HG03558 (cell line): Measurements from ENCODE around the gene AADACL2.

ENCODE experiments used
- ATAC-seq: cut with Tn5 transposase; IDR thresholded peaks from one replicate; pipeline ENCODE4 v1.9.1; 2021; ENCODE audit warnings: moderate number of reproducible peaks; ENCODE audit not compliant: unreplicated experiment; ENCODE audit errors: extremely low read depth

The AADACL2 gene, protein sequence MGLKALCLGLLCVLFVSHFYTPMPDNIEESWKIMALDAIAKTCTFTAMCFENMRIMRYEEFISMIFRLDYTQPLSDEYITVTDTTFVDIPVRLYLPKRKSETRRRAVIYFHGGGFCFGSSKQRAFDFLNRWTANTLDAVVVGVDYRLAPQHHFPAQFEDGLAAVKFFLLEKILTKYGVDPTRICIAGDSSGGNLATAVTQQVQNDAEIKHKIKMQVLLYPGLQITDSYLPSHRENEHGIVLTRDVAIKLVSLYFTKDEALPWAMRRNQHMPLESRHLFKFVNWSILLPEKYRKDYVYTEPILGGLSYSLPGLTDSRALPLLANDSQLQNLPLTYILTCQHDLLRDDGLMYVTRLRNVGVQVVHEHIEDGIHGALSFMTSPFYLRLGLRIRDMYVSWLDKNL

DNA sequence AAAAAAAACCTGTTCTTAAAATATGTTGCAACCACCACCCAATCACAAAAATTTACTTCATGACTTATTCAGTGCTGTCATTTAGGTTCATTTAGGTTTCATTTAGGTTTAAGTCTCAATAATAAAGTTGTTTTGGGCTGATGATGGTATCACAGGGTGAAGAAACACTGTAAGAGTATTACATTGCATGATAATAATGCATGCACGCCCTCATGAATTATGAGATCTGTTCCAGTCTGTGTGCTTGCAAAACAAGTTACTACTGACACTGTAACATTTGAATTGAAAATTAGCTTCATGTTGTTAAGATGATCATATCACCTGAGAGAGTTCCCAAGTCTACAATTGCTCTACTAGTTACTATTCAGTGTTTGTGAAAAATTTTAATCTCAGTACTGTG, at the start of gene AADACL2:
Gene AADACL2, plus strand, starts transcription at position 315 of the 400 bp plus-strand sequence. CDS start 109 bp downstream, outside the sequence.
- ATAC-seq = no peak

DNA sequence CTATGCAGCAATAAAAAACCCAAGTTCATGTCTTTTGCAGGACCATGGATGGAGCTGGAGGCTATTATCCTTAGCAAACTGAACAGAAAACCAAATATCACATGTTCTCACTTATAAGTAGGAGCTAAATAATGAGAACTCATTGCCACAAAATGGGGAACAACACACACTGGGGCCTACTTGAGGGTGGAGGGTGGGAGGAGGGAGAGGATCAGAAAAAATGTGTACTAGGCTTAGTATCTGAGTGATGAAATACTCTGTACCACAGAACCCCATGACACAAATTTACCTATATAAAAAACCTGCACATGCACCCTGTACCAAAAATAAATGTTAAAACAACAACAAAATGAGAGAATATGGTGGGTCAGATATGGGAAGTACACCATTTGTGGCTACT, 49.6 kb upstream of the AADACL2 start:
- no peak for ATAC-seq

DNA sequence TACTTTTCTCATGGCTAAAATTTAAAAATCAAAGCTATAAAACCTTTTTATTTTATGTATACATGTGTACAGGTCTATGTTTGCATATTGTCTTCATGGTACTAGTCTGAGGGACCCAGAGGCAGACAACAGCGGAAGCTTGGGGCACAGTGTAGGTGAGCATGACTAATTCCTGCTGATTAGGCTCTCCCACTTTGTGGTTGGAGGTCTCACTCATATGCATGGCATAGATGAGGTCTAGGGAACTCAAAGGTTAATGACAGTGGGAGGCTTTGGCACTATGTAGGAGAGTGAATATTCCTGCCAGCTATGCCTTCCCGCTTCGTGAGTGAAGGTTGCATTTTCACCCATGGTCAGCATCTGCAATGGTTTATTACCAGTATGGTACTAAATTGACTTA, 47.5 kb upstream of the AADACL2 start:
- no peak for ATAC-seq

DNA sequence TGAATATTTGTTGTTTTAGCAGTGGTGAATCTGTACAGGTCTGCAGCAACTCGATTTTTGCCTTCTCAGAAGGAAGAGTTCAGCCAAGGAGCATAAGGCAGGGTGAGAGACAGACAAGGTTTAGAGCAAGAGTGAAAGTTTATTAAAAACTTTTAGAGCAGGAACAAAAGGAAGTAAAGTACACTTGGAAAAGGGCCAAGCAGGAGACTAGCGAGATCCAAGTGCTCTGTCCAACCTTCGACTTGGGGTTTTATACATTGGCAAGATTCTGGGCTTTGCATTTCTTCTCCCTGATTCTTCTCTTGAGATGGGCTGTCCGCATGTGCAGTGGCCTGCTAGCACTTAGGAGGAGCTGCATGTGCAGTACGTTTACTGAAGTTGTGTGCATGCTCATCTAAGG, 46.7 kb upstream of the AADACL2 start:
- ATAC-seq = no peak

DNA sequence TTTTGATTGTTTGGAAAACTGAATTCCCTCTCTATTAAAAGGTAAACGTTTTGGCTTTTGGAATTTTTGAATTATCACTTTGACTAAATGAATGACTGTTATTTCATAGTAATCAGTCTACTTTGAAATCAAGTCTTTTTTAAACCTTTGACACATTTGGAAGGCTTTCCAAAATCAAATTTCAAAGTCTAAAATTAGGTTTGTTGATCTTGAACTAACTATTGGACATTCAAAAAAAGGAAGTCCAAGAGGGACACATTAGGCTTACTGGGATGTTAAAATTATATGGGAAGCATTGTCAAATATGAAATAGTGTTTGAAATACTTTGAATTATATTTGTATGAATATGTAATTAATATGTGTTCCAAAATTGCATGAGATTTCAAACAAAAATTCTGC, 45.2 kb upstream of the AADACL2 start:
- ATAC-seq = no peak

DNA sequence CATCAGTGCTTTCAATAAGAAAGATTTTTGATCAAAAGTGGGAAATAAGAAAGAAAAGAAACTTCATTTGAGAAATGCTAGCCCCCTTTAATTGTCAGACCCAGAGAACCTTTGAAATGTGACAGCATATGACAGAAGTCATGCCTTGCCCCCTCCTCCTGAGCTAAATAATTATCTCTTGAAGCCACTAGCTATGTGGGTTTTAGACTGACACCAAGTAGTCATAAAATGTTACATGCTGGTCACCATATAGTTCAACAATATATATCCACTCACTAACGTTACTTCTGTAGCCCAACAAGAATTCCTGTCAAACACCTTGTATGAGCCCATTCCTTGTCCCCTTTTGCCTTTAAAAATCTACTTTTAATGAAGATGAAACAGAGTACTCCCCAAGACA, 43.1 kb upstream of the AADACL2 start:
- no peak for ATAC-seq

DNA sequence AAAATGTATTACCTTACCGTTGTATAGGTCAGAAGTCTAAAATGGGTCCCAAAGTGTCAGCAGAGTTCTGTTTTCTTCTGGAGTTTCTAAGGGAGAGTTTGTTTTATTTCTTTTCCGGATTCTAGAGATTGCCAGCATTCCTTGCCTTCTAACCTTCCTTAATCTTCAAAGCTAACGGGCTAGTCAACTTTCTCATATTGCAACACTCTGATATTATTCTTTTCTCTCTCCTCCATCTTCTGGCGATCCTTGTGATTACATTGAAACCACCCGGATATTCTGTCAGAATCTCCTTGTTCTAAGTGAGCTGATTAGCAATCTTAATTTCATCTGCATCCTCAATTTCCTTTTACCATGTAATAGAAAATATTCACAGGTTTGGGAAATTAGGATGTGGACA, 36.2 kb upstream of the AADACL2 start:
- ATAC-seq = no peak

DNA sequence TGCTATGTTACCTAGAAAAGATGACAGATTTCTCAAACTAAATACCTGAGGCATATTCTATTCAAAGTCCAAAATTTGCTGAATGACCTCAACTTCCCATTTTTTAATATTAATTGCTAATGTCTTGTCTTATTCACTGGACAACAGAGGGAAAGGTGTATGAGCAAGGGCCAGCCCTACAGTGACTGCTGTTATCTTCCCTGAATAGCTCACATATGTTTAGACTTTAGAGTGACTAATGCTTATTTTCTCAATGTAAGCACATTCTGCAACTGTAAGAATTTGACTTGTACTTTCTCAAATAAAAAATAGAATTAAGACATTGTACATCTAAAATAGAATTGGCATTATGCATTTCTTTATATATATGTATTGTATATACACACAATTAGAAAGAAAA, 26.5 kb upstream of the AADACL2 start:
- no peak for ATAC-seq

DNA sequence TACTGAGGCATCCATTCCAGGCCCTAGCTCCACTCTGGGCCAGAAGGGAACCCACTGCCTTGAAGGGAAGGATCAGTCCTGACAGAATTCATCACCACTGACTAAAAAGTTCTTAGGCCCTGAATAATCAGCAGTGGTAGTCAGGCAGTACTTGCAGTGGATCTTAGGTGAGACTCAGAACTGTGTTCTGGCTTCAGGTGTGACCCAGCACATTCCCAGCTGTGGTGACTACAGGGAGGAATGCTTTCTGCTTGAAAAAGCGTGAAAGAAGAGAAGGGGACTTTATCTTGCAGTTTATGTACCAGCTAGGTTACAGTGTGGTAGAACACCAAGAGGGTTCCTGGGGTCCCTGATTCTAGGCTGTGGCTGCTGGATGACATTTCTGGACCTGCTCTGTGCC, 24.9 kb upstream of the AADACL2 start:
- ATAC-seq = no peak

DNA sequence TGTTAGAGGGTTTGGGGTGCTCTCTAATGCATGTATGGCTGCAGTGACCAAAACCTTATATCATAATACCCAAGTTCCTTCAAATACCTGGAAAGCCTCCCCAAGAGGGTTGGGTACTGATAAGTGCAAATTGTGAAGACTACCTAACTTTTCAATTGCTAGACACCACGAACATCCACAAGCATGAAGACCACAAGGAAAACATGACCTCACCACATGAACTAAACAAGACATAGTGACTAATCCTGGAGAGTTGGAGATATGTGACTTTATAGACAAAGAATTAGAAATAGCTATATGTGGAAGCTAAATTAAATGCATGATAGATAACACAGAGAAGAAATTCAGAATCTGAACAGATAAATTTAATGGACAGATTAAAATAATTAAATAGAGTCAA, 23.9 kb upstream of the AADACL2 start:
- no peak for ATAC-seq

DNA sequence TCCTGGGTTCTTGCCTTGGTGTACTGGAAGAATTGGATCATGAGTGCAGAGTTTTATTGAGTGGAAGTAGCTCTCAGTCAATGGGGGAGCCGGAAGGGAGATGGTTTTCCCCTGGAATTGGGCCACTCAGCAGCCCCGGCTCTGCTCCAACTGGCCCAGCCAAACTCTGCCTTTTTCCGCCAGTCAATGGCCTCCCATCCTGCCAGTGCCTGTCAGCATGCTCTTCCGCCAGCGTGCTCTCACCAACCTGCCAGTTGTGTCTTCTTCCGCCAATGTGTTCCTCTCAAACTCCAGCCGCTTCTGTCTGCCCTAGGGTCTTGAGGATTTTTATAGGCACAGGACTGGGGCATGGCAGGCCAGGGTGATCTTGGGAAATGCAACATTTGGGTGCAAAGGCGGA, 12.4 kb upstream of the AADACL2 start:
- no peak for ATAC-seq

DNA sequence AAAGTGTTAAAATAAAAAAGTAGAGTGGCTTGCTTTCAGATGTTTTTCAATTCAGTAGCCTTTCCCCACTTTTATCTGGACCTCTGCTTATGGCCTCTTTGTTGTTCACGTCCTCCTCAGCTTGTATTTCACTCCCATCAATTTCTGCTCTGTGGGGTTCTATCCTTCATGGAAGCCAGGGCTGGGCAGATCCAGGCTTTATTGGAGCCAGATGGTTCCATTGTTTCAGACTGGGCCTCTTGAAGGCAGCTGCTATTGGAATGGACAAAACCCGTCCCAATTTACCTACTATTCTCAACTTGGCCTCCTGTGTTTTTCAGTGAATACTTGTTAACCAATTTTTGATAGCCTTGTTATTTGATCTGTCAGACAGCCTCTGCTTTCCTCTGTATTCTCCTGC, 10.9 kb upstream of the AADACL2 start:
- no peak for ATAC-seq

DNA sequence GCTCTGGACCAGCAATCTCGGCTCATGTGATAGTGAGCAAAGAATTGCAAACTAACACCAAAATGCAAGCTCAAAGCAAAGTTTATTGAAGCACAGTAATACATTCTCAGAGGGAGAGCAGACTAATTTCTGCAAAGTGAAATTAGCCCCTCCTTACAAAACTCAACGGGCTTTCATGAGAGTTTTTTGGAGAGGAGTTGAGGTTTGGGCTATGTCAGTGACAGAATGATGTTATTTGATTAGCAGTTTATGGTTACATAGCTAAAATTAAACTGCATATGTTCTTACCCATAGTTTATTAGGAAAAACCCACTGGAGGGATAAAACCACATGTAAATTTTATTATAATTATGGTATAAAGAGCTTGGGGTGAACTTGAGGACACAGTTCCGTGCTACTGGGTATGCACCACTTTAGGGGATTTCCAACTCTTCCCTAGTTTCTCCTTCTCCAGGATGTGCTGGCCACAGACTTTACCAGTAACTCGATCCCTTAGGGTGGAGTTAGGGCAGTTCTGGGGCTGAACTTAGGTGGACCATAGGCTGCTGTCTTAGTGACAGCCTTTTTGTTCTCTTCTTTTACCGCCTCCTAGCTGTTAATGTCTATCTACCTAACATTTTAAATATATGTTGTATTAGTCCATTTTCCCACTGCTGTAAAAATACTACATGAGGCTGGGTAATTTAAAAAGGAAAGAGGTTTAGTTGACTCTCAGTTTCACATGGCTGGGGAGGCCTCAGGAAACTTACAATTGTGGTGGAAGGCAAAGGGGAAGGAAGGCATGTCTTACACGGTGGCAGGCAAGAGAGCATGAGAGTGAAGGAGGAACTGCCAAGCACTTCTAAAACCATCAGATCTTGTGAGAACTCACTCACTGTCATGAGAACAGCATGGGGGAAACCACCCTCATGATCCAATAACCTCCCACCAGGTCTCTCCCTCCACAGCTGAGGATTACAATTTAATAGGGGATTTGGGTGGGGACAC, 8.9 kb upstream of the AADACL2 start:
- no peak for ATAC-seq

DNA sequence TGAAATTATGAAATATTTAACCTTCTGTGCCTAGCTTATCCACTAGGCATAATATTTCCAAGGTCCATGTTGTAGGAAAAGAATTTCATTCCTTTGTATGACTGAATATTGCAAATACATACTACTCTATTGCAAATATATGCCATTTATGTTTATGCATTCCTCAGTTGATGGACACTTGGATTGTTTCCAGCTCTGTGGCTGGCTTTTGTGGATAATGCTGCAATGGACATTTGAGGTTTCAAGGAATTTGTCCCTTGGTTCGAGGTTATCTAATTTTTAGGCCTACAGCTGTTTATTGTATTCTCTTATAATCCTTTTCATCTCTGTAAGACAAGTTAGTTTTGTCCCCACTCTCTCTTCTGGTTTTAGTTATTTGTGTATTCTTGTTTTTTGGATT, 7.7 kb upstream of the AADACL2 start:
- no peak for ATAC-seq

DNA sequence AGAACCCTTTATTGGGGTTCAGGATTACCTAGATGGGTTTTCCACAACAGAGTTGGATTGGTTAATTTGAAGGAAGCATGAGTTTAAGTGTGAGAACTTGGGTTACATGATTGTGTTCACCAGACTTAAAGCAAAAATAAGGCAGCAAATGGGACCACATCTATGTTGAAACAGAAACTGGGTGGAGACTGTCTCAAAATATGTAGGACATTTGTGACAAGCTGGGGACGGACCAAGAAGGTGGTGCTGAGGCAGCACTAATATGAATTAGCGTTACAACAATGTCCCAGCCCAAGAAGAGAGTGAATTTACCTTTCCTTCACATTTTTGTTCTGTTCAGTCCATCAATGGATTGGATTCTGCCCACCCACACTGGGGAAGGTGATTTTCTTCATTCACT, 866 bp upstream of the AADACL2 start:
- ATAC-seq = no peak

DNA sequence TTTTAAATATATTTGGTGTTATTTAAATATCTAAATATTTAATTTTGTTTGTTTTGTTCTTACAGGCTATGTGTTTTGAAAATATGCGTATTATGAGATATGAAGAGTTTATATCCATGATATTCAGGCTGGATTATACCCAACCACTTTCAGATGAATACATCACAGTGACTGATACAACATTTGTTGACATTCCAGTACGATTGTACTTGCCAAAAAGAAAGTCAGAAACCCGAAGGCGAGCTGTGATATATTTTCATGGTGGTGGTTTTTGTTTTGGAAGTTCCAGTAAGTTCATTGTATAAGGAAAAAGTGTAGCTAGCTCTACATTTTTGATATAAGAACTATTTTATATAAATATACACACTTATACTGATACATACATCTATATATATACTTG, 6.9 kb downstream of the AADACL2 start:
- no peak for ATAC-seq

DNA sequence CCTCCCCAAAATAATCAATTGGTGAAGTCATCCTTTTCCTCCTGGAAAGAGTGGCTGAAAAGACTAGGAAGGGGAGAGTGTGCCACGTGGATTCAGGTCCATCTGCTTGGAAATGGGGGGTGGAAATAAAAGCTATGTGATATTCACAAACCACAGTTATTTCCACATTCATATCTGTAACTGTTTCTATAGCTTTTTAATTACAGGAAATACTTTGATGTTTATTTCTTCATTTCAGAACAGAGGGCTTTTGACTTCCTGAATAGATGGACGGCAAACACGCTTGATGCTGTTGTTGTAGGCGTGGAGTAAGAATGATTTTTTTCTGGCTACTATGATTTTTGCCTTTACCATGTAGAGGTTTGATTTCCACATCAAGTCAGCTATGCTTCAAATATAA, 10.1 kb downstream of the AADACL2 start:
- no peak for ATAC-seq

DNA sequence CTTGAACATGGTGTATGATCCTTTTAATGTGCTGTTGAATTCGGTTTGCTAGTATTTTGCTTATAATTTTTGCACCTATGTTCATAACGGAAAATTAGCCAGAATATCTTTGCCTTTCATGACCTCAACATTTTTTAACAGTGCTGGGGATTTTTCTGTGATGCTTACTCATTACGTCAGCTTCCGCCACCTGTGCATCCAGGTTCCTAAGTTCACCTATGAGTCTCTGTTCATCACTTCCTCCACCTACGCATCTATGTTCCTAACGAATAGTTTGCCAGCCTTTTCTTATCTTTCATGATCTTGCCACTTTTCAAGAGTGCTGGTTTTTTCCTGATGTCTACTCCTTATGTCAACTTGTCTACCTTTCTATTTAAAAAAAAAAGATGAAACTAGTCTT, 16.5 kb downstream of the AADACL2 start:
- no peak for ATAC-seq

DNA sequence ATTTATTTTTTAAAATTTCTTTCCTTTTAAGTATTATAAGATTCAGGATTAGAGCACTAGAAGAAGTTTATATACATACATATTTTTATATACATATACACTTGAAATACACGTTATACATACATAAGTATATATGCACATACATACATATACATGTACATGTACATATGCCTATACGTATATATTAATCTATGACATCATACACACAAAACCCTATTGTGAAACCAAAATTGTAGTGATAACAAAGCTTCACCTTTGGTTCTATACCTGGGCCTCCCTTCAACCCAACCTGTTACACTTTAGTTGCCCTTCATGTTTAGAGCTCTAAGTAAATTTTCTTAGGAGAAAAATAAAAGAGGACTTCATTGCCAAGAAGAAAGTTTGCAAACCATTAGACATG, 17.0 kb downstream of the AADACL2 start:
- no peak for ATAC-seq

DNA sequence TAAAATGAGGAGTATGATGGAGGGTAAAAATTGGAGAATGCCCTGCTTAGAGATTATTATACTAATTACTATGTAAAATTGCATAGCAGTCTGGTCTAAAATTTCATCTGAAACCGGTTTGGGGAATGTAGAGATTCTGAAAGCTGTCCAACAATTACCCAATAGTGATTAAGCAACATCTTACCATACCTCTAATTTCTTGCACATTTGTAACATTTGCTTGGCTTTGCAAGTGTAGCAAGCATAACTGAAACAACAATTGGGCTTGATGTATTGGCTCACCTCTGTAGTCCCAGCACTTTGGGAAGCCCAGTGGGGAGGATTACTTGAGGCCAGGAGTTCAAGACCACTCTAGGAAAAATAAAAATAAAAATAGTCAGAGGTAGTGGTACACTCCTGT, 17.4 kb downstream of the AADACL2 start:
- no peak for ATAC-seq

DNA sequence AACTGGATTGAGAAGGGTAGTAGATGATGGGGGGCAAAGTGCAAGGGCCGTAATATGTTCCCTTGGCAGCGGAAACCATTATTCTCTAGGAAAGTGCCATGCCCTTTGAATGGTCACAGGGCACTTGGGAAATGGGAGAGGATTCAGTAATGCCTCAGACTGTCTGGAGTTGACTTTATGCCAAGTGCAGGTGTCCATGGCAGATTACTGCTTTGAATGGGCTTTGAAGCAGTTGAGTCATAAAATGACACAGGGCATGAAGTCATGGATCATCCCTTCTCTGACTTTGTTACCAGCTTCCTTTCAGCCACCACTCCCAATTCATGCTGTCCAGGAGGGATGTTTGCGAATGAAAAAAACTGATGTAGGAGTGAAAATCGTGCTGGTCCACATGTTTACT, 20.1 kb downstream of the AADACL2 start:
- ATAC-seq = no peak
